Activated CD4-positive, alpha-beta T cell treated with anti-CD3 and anti-CD28 coated beads for 24 hours (primary cell): ENCODE results near the gene EYS.
"Not testable (repeated sequence)": the region's sequence is repeated elsewhere in the genome, so short reads cannot be mapped to it uniquely, and the experiment has no call there.

Source experiments
- DNase-seq, 2 donors: peaks; one replicate each; pipeline ENCODE4 v3.0.0-alpha.2; 2020; ENCODE audit warnings: low read depth in 2 of 2

EYS gene

DNA sequence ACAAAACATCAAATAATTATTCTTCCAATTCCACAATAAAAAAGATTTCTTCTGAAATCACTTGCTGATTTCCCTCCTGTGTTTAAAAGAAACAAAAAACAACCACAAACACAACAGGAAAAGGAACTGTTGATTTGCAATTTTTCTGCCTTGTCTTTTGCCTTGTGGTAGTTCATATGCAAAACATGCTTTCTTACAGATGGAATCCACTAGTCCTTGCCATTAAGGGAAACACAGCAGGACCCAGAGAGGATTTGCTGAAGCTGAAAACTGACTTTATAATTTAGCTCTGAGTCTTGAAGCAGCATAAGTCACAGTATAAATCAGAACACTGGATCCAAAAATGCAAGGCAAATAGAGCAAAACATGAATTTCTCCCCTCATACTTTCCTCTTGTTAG lies 1742.7 kb downstream of the EYS start:
- DNase-seq = no peak

DNA sequence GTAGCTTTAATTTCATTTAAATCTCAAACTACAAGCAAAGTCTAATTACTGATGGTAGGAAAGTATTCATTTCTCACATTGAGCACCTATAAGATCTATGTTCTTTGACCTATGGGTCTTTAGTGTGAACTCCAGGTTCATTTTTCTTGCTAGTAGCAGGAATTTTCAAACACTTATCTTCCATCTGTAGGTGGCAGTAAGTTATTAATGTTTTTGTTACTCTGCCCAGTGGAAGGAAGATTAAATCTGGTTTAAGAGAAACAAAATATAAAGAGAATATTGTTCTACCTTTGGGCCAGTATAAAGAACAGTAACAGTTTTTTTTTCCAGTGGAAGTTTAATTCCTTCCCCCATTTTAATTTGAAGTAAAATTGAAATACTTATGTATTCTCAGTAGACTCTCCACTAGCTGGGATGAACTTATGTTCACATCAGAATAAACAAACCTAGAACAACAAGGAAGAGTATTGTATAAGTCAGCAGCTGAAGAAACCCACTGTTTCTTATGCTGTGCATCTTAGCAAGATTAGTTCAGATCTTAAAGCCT lies 1743.2 kb downstream of the EYS start:
- no peak for DNase-seq

DNA sequence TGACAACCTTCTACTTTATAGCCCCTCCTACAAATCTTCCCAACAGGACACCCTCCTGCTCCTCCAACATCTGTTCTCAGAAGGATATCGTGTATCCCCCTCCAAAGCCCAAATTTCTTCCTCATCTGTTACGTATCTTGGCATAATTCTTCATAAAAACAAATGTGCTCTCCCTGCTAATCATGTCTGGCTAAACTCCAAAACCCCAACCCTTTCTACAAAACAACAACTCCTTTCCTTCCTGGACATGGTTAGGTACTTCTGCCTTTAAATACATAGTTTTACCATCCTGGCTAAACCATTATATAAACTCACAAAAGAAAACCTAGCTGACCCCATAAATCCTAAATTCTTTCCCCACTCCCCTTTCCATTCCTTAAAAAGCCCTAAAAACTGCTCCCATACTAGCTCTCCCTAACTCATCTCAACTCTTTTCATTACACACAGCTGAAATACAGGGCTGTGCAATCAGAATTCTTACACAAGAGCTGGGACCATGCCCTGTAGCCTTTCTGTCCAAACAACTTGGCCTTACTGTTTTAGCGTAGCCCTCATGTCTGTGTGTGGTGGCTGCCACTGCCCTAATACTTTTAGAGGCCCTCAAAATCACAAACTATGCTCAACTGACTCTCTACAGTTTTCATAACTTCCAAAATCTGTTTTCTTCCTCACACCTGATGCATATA lies 1753.5 kb downstream of the EYS start:
- DNase-seq = not testable (repeated sequence)

DNA sequence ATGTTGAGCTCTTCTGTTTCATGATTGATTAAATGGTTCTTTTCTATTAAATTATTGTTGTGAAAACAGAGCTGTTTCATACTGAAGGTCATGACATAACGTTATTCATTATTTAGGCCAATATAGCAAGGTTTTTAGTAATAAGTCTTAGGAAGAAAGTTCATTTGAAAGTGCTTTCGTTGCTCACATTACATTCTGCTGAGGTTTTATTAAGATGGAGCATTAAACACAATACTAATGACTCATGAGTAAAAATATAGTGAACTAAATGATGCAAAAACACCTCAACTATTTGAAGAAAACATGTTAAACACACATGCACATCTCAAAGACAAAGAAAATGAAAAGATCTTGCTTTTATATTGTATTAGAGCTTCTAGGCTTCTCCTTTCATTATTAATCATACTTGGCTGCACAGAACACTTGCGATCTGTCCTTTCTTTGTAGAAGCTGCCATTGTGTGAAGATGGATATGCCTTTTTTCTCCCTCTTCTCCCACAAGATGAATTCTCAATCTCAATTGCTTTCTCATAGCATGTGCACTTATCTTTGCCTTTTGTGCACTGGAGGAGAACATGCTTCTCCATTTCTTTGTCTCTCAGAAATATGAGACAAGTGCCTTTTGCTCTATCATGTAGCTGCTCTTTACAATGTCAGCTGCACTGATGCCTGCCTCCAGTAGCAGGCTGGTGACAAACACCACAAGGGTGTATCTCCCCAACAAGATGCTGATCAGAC lies 1759.1 kb downstream of the EYS start:
- no peak for DNase-seq

DNA sequence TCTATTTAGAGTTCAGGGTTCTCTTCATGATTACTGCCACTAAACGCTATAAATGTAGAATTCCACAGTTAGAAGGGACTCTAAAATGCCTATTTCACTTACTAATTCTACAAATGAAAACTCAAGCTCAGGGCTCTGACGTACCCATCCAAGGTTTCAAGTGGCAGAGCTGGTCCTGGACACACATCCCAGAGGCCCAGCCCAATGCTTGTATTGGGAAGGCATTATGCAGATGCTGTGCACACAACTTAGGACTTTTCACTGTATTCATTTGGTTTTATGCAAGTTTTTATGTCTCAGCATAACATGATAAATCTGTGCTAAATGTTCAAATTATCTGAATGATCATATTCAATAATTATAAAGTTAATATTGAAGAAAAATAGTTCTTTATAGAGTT lies 1761.0 kb downstream of the EYS start:
- DNase-seq = no peak

DNA sequence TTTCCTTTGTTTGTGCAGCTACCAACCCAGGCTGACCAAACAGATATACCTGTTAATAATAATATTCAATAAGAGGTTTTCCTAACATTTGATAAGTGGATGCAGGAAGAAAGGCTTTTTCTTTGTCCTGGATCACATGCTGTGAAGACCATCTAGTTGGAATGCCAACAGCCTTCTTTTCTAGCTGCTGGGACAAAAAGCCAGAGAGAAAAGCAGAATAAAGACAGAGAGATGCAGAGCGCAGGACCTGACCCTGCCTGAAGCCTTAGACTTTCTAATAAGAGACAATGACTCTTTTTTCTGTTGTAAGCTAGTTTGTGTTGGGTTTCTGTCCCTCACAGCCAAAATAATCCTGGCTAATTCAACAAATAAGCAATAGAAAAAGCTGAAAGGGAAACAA lies 1763.2 kb downstream of the EYS start:
- DNase-seq = no peak

DNA sequence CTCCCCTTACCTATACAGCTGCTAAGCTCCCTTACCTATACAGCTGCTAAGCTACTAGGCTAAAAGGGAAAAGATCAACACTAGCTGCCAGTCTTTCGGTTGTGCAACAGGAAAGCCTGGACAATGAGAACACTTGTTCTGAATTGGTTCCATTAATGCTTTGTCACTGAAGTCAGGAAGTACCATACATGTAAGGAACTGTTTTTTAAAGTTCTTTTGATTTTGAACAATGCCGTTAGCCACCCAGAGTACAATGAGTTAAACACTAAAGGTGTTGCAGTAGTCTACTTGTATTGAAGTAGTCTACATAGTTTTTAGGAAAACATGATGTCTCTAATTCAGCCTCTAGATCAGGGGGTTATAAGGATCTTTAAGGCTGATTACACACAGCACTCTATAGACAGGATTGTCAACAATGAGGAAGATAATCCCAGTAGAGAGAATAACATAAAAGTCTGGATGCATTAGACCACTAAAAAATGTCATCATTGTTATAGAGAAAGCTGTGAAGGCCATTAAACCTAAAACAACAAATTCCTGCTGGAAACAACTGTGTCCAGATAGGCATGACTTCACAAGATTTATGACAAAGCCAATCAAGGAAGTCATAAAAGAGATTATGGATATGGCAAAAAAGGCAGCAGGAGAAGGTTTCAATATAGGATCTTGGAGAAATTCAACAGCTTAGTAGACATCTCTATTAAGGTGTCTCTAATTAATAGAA lies 1765.1 kb downstream of the EYS start:
- DNase-seq = no peak

DNA sequence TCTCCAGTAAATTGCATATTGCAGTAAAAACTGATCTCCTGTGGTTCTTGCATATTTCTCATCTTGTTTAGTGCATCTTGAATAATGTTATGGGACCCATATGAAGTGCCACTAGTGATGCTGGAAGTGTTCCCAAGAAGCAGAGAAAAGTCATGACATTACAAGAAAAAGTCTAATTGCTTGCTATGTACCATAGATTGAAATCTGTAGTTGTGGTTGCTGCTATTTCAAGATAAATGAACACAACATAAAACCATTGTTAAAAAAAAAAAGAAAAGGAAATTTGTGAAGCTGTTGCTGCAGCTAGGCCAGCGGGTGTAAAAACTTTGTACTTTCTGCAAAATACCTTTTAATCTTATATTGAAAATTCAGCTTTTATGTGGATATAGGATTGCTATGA lies 1767.0 kb downstream of the EYS start:
- DNase-seq = no peak

DNA sequence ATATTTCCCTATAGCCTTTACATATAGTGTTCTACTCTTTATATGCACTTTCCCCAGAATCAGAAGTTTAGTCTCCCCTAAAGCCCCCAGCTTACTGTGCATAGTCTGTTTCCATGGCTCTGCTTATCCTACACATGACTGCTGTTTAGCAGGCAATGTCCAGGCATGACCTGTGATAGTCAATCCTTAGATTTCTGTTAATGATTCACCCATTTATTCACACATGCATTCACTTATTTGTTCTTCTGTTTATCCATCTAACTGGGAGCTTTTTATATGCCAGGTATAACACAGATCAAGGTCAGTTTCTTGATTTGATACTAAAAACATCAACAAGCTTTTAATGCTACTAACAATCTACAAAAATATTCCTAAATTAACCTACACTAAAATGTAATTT lies 1770.6 kb downstream of the EYS start:
- DNase-seq = no peak

DNA sequence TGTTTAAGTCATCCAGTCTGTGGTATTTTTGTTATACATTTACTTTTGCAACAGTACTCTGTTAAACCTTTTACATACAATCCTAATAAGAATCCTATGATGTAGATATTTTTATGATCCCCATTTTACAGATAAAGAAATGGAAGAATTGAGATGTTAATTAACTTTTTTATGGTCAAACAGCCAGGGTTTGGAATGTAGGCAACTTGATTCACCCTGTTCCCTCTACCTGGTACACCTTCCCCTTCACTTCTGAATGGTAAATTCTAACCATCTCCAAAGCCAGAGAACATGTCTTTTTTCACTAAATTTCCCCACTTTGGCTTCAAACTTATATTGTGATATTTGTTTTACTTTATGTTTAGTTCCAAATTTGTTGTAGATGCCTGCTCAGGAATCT lies 1771.3 kb downstream of the EYS start:
- DNase-seq = no peak

DNA sequence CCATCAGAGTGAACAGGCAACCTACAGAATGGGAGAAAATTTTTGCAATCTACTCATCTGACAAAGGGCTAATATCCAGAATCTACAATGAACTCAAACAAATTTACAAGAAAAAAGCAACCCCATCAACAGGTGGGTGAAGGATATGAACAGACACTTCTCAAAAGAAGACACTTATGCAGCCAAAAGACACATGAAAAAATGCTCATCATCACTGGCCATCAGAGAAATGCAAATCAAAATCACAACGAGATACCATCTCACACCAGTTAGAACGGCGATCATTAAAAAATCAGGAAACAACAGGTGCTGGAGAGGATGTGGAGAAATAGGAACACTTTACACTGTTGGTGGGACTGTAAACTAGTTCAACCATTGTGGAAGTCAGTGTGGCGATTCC lies 1773.1 kb downstream of the EYS start:
- DNase-seq = not testable (repeated sequence)

DNA sequence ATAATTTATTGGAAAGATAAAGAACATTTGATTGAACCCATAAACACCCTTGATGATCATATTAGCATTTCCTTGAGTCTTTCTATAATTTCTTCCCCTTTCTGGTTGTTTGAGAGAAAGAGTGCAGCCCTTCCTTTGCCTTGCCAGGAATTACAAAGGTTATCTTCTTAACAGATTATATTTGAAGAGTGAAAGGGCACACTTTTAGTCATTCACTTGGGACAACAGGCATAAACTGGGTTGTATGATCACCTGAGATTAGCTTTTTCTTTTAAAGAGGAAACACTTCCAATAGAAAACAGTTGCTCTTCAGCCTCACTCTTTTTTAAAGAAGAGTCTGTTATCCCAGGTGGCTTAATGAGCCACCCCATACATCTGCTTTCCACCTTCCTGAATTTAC lies 1776.2 kb downstream of the EYS start:
- no peak for DNase-seq

DNA sequence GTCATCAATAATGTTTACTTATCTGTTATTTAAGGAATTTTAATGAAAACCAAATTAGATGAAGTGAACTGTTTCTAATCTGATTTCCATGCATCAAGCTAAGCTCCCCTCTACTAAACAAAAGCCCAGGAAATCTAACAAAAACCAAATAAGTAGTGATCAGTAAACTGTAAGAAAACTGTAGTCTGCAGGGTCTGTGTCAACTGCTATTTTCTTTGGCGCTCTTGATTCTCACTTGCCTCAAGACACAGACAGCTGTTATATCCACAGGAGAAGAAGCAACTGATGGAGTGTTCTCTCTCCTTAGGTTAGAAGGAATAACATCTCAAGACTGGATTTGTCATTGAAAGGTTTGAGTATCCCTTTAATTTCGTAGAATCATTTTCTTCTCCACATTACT lies 1777.9 kb downstream of the EYS start:
- DNase-seq = no peak

DNA sequence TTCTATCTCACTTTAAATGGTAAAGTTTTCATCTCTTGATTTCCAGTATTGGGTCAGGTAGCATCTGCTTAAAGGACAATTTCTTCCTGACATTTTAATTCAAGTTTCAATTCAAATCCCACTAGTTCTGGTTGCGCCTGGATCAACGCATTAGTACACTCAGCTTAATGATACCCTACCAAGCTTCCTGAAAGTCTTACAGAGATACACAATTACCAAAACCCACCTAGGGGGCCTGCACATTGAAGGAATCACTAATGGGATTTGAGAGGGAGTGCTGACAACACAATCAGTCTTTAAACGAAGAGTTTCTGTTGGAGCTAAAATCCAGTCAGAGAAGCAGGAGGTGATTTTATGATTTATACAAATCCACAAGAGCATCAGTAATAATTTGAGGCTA lies 1778.4 kb downstream of the EYS start:
- DNase-seq = no peak

DNA sequence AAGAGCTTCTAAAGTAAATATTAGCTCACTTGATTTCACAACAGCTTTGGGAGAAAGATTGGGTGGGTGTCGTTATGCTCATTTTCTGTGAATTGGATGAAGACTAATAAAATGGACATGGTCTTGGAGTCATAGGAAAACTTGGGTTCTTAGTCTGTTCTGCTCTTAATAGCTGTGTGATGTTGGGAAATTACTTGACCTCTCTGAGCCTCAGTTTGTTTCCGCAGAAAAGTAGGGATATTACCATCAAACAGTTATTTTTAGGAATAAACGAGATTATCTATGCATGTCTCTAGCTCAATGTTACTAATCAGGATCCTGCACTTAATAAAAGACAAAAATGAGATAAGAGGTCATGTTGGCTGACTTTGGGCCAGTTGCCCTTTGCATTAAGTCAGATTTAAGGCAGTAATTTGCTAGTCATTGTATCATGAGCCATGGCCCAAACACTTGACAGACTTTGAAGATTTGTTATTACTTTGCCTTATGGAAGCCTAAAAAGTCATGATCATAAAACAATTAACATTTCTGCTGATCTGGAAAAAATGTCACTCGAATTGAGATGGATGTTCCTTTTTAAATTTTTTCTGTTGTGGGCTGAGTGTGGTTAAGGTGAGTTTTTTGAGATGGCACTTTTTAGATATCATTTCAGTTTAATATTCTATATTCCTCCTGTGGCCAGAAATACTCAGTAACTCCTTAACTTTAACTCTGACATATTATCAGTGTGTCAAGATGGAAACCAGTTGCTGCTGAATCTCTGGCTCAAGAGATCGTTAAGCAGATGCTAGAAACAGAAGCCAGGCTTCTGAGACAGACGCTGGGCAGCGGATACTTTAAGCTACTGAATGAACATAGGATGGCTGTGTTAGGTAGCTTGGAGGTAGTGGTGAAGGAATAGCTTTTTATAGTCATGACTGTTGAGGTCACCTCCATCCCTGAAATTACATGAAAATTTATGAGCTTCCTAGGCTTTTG lies 1779.8 kb downstream of the EYS start:
- no peak for DNase-seq

DNA sequence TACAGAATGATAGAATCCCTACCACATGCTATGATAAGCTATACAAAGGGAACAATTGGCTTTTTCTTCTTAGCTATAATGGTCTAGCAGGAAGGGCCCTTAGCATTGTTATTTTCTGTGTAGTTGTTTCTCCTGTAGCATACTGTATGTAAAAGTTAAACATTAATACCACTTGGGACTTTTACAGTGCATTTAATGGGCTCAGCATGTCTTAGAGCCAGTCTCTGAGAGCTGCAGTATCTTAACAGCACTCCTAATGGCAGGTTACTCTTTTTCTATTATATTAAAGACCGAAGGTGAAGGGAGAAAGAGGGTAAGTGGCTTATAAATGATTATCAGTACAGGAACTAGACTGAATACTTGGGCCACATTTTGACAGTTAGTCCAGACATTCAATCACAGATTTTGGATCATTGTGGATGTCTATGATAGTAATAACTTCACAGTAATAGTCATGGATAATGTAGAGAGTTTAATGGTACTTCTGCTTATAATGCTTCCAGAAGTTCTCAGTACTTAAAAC lies 1780.7 kb downstream of the EYS start:
- DNase-seq = no peak

DNA sequence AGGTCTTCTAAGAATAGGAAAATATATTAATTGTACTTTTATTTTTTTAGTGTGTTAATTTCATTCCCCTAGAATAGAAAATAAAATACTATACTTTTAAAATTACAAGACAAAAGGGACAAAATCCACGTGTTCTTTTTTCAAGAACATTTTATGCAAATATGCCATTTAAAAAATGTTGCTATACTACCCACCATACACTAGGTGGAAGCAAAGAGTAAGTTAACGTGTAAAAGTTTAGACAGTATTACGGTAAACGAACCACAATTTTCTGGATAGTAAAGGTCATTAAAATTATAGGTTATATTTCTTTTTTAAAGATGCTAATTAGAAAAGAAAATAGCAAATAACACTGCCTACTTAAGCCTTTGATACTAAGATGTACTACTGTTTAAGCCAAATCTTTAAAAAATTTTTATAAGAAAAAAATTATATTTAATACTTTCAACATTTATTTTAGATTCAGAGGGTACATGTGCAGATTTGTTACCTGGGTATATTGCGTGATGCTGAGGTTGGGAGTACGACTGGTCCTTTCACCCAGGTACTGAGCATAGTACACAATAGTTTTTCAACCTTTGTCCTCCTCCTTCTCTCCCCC lies 1783.8 kb downstream of the EYS start:
- DNase-seq = no peak

DNA sequence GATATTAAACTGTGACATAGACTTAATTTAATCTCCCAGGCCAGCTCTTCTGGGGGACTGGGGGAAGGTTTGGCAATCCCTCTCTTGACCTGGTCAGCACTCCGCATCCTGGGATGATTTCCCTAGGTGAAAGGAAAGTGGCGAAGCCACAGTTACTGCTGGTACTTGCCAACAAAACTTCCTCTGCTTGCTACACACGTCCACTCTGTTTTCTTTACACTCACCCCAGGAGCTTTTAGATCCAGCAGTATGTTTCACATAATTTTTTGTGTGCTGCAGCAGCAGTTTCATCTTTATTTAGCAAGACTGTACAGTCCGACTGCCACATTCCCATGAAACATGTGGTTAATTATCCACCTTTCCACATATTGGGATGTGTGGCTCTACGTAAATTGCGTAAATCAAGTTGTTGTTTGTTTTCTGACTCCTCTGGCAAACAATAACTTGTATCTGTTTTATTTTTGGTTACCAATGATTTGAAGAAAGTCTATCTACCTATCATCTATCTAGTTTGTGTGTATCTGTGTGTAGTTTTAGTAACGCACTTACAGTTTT lies 1787.4 kb downstream of the EYS start:
- no peak for DNase-seq

DNA sequence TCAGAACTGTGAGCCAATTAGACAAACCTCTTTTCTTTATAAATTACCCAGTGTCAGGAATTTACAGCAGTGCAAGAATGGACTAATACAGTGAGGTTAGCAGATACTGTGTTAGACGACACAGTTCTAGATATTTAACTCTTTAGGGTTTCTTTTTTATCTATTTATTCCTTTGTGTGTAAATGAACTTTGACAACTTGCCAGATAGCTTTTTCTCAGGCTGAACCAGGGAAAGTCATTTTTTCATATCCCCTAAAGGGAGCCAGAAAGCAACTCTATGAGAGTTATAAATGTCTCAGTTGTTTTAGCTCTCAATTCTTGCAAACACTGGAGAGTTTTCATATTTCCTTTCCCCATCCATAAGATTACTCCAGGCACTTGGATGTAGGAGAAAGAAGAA lies 1794.1 kb downstream of the EYS start:
- no peak for DNase-seq

DNA sequence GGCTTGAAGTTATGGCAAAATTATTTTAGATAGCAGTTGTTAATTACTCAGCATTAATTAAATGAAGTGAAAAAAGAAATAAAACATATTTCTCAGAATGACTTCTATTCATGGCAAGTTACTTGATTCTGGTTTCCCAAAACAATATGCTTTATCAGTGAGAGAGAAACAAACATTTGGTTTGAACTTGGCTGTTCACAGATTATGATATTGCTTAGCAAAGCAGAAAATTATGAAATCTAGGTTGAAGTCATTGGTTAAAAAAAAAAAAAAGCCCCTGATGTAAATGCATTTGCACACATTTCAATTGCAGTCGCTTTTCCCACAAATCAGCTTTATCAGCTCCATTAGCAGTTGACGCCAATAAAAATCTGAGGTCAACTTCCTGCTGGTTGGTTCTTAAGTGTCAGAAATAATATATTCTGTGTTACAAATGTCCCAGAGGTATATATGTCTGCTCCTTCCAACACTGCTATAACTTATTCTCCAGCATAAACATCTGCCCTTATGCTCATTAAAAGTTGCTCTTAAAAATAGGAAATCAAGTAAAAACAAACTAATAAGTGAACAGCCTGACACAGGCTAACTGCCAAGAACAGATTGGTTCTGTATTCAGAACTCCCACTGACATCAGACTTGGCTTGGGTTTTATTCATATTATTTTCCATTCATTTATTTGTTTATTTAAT lies 1796.0 kb downstream of the EYS start:
- DNase-seq = no peak
